T-helper 22 cell (primary cell): Measurements from ENCODE around the gene RAD23B.
A peak's percentile ranks its signal among the peaks of the same experiment; 100 is the strongest.
"Not testable (repeated sequence)": the region's sequence is repeated elsewhere in the genome, so short reads cannot be mapped to it uniquely, and the experiment has no call there.

Source experiments
- DNase-seq: peaks from one replicate; pipeline ENCODE4 v3.0.0-alpha.2; 2020; ENCODE audit warnings: low read depth

Gene RAD23B

GRCh38 chr9:107282759-107283622, at the start of gene RAD23B:
Gene RAD23B, plus strand, starts transcription at chr9:107283279. Its CDS starts 351 bp downstream, at chr9:107283630.
- peak; percentile 95 for DNase-seq

DNA sequence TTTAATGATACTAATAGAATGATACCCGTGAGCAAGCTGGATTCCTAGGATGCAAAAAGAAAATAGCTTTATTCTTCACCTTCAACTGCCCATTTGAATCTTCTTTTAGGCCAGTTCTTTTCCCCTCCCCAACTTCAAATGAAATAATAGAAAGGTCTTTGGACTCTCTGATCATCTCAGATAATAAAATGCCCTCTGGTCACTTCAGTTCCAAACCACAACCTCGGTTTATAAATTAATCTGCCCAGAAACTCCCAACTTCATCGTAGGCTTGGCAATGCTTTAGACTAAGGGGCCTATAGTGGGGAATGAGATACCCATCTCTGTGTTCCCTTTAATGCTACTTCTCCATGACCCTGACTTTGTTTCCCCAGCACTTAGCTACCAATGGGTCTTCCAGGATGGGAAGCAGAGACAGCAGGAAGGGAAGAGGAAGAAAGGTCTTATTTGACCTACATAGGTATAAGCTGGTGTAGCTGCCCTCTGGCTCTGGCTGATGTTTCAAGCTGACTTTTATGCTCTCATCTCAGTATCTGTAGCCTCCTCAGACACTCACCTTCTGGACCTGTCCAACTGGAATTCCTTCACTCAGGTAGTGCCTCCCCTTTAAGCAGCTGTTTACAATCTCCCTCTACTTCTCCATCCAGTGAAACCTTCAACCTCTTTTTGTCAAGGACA, 47.2 kb upstream of the RAD23B start:
- DNase-seq = no peak

- DNase-seq = no peak
Observed at GRCh38 chr9:107237873-107238272, 45.2 kb upstream of the RAD23B start.

GRCh38 chr9:107239474-107239873, 43.6 kb upstream of the RAD23B start:
- no peak for DNase-seq

DNA sequence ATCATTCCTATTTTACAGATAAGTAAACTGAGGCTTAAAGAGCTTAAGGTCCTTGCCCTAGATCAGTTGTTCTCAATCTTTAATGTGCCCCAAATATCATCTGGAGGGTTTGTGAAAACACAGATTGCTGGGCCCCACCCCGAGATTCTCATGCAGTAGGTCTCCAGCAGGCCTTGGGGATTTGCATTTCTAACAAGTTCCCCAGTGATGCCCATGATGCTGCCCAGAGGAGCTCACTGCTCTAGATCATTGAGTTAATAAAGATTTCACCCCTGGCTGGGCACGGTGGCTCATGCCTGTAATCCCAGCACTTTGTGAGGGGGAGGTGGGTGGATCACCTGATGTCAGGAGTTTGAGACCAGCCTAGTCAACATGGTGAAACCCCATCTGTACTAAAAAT, 42.8 kb upstream of the RAD23B start:
- no peak for DNase-seq

DNA sequence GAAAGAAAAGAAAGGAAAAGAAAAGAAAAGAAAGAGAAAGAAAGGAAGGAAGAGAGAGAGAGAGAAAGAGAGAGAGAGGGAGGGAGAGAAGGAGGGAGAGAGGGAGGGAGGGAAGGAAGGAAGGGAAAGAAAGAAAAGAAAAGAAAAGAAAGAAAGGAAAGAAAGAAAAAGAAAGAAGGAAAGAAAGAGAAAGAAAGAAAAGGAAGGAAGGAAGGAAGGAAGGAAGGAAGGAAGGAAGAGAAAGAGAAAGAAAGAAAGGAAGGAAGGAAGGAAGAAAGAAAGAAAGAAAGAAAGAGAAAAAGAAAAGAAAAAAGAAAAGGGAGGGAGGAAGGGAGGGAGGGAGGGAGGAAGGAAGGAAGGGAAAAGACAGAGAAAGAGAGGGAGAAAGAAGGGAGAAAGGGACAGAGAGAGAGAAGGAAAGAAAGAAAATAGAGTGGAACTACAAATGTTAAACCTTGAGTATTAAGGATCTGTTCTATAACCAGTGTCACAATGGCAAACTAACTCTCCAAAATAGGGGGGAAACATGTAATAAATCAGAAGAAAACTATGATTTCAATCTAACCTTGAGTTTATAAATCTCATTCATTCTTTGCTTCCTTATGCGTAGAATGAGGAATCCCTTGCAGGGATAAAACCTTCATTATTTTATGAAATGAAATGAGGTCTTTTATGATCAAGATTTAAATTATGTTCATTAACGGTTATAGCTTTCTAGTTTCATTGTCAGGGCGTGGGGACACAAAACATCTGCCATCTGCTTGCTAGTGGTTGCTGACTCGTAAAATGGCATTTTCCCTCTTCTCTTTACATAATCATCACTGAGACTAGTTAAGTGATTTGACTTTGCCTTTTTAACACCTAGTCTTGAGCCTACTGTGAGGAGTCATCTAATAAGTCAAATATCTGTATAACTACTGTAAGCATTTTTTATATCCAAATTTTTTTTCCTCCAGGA, 40.7 kb upstream of the RAD23B start:
- DNase-seq = no peak

DNA sequence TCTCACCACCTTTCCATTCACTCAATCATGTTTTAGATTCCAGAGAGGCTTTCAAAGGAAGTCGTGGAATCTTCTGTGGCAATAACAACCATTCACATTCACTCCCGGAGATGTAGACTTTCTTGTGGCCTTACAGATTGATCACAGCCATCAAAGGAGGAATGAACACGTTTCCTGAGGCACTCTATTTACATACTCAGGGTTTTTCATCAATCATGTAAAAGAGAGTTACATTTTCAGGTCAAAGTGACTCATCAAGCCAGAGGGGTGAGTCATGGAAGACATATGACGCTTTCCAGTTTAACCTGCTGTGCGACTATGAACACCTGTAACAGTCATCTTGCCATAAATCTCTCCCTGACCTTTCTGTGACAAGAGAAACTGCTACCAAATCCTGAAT, 39.3 kb upstream of the RAD23B start:
- DNase-seq = no peak

- no peak for DNase-seq
Observed at GRCh38 chr9:107246259-107247254, 36.5 kb upstream of the RAD23B start.

GRCh38 chr9:107248714-107249113, 34.4 kb upstream of the RAD23B start:
- DNase-seq = no peak

GRCh38 chr9:107249131-107249533, 33.9 kb upstream of the RAD23B start:
- DNase-seq = no peak

DNA sequence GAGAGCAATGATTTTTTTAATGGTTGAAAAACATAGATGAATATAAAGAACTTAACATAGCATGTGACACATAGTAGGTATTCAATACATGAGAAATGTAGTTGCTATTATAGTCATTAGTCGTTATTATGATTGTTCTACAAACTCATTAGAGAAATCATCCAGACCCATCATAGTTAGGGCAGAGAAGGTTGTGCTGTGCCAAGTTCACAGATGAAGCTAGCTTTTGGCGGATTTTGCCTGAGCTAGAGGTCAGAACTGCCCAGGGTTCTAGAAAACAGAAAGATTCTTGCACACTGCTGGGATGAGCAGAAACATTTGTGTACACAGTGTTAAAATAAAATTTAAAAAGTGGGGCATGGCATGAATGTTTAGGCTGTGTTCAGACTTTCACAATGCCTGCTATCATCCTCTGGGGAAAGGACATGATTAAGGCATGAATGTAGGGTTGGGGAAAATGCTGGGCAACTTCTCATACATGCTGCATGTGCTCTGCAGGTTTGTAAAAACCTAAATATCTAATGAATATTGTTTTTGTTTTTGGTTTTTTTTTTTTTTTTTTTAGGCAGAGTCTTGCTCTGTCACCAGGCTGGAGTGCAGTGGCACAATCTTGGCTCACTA, 33.3 kb upstream of the RAD23B start:
- DNase-seq = no peak

DNA sequence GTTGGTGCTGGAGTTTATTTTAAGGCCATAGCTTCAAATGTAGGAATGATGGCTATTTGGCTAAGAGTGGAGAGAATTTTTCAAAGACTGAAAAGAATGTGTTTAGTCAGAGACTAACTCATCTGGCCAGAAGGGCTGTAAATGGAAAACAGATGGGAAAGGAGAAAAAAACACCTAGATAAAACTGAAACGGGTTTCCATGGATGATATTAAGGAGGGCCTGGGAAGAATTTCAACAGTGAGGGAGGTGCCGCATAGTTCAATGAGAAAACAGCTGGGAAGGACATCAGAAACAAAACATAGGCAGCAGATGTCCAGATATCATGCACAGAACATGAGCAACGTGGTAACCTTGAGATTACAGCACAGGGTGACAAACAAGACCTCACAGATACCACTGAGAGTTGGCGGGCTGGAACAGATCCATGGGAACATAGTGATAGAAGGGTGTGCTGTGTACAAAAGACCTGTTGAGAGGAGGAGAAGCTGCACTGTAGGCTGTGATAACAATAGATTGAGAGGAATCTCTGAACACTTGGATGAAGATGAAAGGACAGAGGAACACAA, 31.2 kb upstream of the RAD23B start:
- DNase-seq = no peak

- no peak for DNase-seq
Observed at GRCh38 chr9:107258919-107259318, 24.2 kb upstream of the RAD23B start.

- not testable (repeated sequence) for DNase-seq
Observed at GRCh38 chr9:107259751-107260313, 23.2 kb upstream of the RAD23B start.

DNA sequence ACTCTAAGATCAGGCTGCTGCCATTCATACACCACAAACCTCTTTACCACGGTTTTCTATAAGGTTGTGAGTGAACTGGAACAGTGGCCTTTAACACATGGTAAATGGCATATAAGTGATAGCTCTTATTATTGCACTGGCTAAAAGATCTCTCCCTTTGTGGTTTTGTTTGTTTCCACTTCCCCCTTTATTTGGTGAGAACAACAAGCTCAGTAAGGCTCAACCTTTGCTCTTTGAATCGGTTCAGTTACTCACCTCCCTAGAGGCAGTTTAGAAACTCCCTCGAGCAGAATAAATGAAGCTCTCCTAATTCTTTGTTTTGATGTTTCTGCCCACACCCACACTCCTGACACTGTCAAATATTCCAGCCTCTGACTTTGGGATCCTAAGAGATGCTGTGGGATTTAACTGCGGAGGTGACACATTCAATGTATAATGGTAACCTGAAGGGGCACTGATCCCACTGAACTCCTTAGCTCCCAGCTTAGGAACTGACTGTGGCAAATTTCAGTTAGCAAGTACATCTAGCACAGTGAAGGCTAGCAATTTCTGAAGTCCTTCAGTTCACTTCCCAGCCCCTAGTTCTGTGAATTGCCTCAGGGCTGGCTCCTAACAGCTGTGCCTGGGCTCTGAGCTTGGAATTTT, 22.5 kb upstream of the RAD23B start:
- DNase-seq = no peak

- DNase-seq = no peak
Observed at GRCh38 chr9:107261106-107261505, 22.0 kb upstream of the RAD23B start.

DNA sequence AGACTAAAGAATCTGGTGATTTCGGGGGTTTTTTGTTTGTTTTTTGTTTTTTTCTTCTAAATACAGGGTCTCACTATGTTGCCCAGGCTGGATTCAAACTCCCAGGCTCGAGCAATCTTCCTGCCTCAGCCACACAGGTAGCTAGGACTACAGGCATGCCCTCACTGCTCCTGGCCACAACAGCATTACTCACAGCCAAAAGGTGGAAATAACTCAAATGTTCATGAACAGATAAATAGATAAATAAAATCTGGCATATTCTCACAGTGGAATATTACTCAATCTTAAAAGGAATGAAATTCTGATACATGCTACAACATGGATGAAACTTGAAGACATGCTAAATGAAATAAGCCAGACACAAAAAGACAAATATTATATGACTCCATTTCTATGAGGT, 19.8 kb upstream of the RAD23B start:
- DNase-seq = no peak

DNA sequence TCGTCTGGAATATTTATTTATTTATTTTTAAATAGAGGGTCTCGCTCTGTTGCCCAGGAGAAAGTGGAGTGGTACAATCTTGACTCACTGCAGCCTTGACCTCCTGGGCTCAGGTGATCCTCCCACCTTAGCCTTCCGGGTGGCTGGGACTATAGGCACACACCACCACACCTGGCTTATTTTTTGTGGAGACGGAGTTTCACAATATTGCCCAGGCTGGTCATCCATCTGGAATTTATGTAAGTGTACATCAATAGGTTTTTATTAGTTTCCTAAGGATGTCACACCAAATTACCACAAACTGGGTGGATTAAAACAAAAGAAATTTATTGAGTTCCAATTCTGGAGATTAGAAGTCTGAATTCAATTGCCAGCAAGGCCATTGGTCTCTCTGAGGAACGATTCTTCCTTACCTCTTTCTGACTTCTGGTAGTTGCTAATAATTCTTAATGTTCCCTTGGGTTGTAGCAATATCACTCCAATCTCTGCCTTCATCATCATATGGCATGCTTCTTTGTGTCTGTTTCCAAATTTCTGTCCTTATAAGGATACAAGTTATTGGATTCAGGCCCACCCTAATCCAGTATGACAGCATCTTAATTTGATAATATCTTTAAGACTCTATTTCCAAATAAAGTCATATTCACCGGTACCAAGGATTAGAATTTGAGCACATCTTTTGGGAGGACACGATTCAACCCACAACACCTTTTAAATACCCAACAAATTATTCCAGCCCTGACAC, 16.3 kb upstream of the RAD23B start:
- DNase-seq = no peak

DNA sequence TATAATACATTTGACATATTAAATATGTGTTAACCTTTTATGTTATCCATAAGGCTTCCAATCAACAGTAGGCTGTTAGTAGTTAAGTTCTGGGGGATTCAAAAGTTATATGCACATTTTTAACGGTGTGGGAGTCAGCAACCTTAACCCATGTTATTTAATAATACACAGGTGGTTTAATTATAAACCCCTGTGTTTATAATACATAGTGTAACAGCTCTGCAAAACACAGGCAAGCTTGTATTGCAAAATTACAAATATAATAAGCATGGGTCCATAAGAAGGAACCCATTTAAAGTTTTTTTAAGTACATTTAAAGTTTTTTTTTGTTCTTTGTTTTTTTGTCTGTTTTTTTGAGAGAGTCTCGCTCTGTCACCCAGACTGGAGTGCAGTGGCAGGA, 14.5 kb upstream of the RAD23B start:
- DNase-seq = no peak
